ENCODE results near the gene WWOX.

Gene WWOX

GRCh38 chr16:78704416-78704815, 605.0 kb downstream of the WWOX start:
- TF ChIP-seq REST (IDR thresholded peaks at IDR 0.05; ENCODE audit: insufficient read depth in 1 of 2, low read depth in 2 of 2, low read length in 2 of 2) (no peak), POLR2AphosphoS5 (IDR thresholded peaks at IDR 0.05; ENCODE audit: low read depth, low read length) (no peak), TAF1 (IDR thresholded peaks at IDR 0.05; ENCODE audit: borderline replicate concordance, insufficient read depth, low read length) (no peak), SIN3A (IDR thresholded peaks at IDR 0.05; ENCODE audit: borderline replicate concordance, insufficient read depth, low read length) (no peak), FOXP2 (optimal IDR thresholded peaks at IDR 0.05; ENCODE audit: borderline replicate concordance, extremely low read depth, extremely low read length, insufficient read depth) (no peak)

- no peak for TF ChIP-seq FOXP2 (optimal IDR thresholded peaks at IDR 0.05; ENCODE audit: borderline replicate concordance, extremely low read depth, extremely low read length, insufficient read depth)
- TF ChIP-seq POLR2AphosphoS5 (IDR thresholded peaks at IDR 0.05; ENCODE audit: low read depth, low read length) = no peak
- TF ChIP-seq TAF1 (IDR thresholded peaks at IDR 0.05; ENCODE audit: borderline replicate concordance, insufficient read depth, low read length) = no peak
- TF ChIP-seq SIN3A (IDR thresholded peaks at IDR 0.05; ENCODE audit: borderline replicate concordance, insufficient read depth, low read length) = no peak
- no peak for TF ChIP-seq REST (IDR thresholded peaks at IDR 0.05; ENCODE audit: insufficient read depth in 1 of 2, low read depth in 2 of 2, low read length in 2 of 2)
Observed at GRCh38 chr16:78705694-78706093, 606.2 kb downstream of the WWOX start.

- no peak for TF ChIP-seq TAF1 (IDR thresholded peaks at IDR 0.05; ENCODE audit: borderline replicate concordance, insufficient read depth, low read length)
- TF ChIP-seq FOXP2 (optimal IDR thresholded peaks at IDR 0.05; ENCODE audit: borderline replicate concordance, extremely low read depth, extremely low read length, insufficient read depth) = no peak
- TF ChIP-seq SIN3A (IDR thresholded peaks at IDR 0.05; ENCODE audit: borderline replicate concordance, insufficient read depth, low read length) = no peak
- no peak for TF ChIP-seq REST (IDR thresholded peaks at IDR 0.05; ENCODE audit: insufficient read depth in 1 of 2, low read depth in 2 of 2, low read length in 2 of 2)
- no peak for TF ChIP-seq POLR2AphosphoS5 (IDR thresholded peaks at IDR 0.05; ENCODE audit: low read depth, low read length)
Observed at GRCh38 chr16:78706637-78707036, 607.2 kb downstream of the WWOX start.

GRCh38 chr16:78709137-78709884, 609.9 kb downstream of the WWOX start:
- TF ChIP-seq POLR2AphosphoS5 (IDR thresholded peaks at IDR 0.05; ENCODE audit: low read depth, low read length) (no peak), TAF1 (IDR thresholded peaks at IDR 0.05; ENCODE audit: borderline replicate concordance, insufficient read depth, low read length) (no peak), FOXP2 (optimal IDR thresholded peaks at IDR 0.05; ENCODE audit: borderline replicate concordance, extremely low read depth, extremely low read length, insufficient read depth) (no peak), SIN3A (IDR thresholded peaks at IDR 0.05; ENCODE audit: borderline replicate concordance, insufficient read depth, low read length) (no peak), REST (IDR thresholded peaks at IDR 0.05; ENCODE audit: insufficient read depth in 1 of 2, low read depth in 2 of 2, low read length in 2 of 2) (no peak)
